ENCODE measurements around the gene PRH2. TPM values are rescaled to one million over a fixed set of nuclear protein-coding genes. Genes with fewer than 3 reads are reported as not detected.
A peak's percentile ranks its signal among the peaks of the same experiment; 100 is the strongest.

The PRH2 gene
- total RNA-seq, 1 donor from 2014 or later = not detected

- H3K9me3 Mint-ChIP-seq (ENCODE audit: low read depth) = peaks cover 9% of the 10 kb centered on the region
- H3K36me3 Mint-ChIP-seq (ENCODE audit: insufficient read depth) = peaks cover 26% of the 10 kb centered on the region
- no peak for DNase-seq (ENCODE audit: low spot score, unreplicated experiment)
- no peak overlapping the region for H3K27ac Mint-ChIP-seq
- H3K27me3 Mint-ChIP-seq = no peaks in the 10 kb centered on the region
- H3K4me1 Mint-ChIP-seq (ENCODE audit: low read depth) = peaks cover 5% of the 10 kb centered on the region
- H3K4me3 Mint-ChIP-seq (ENCODE audit: low read depth) = no peak overlapping the region
- TF ChIP-seq, protein P1, sequence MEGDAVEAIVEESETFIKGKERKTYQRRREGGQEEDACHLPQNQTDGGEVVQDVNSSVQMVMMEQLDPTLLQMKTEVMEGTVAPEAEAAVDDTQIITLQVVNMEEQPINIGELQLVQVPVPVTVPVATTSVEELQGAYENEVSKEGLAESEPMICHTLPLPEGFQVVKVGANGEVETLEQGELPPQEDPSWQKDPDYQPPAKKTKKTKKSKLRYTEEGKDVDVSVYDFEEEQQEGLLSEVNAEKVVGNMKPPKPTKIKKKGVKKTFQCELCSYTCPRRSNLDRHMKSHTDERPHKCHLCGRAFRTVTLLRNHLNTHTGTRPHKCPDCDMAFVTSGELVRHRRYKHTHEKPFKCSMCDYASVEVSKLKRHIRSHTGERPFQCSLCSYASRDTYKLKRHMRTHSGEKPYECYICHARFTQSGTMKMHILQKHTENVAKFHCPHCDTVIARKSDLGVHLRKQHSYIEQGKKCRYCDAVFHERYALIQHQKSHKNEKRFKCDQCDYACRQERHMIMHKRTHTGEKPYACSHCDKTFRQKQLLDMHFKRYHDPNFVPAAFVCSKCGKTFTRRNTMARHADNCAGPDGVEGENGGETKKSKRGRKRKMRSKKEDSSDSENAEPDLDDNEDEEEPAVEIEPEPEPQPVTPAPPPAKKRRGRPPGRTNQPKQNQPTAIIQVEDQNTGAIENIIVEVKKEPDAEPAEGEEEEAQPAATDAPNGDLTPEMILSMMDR (IDR thresholded peaks at IDR 0.05; ENCODE audit: unreplicated experiment) = no peak
These were observed 37.3 kb downstream of the PRH2 start for GRCh38 chr12:10966314-10966713.

DNA sequence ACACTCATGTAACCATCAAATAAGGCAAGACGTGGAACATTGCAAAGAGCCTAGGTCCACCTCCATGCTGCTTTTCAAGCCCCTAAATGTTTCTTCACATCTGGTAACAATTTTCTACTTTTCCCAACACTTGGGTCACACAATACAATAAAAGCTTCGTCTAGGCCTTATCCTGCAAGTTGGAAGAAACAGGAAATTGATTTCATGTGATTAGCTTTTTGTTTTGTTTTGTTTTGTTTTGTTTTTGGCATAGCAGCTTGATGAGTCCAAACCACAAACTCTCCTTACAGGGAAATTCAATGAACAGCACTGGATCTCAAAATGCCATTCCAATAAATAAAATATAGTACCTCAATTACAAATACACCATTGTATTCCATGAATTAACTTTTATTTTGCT lies 38.4 kb downstream of the PRH2 start:
- H3K4me3 Mint-ChIP-seq (ENCODE audit: low read depth) = no peak overlapping the region
- H3K27me3 Mint-ChIP-seq = no peaks in the 10 kb centered on the region
- DNase-seq (ENCODE audit: low spot score, unreplicated experiment) = no peak
- H3K27ac Mint-ChIP-seq = no peak overlapping the region
- peaks cover 21% of the 10 kb centered on the region for H3K36me3 Mint-ChIP-seq (ENCODE audit: insufficient read depth)
- TF ChIP-seq, protein P1 (IDR thresholded peaks at IDR 0.05; ENCODE audit: unreplicated experiment) = no peak
- H3K4me1 Mint-ChIP-seq (ENCODE audit: low read depth) = peaks cover 5% of the 10 kb centered on the region
- H3K9me3 Mint-ChIP-seq (ENCODE audit: low read depth) = peaks cover 9% of the 10 kb centered on the region

DNA sequence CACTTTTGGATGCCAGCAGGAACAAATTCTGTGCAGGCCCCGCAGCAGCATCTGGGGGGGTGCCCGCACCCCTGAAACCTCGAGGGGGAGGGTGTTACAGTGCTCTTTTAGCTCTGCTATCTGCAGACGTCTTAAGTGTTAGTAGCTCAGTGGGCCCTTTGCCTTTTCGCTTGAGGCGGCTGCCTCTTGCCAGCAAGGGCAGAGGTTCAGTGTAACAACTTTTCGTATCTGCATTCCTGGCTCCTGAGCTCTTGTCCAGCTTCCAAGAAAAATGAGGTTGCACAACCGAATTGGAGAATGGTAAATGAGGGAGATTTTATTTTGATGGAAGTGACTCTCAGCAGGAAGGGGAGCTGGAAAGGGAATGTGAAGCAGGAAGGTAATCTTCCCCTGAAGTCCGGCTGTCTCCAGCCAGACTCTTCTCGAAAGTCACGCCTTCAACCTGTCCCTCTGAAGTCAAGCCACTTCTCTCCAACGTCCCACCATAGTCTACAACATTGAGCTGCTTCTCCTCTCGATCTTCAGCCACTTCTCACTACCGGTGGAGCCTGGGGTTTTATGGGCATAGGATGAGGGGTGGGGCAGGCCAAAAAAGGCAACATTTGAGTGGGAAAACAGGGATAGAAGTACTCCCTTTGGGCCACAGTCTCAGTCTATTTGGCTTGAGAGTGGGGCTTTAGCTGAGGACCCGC lies 39.9 kb downstream of the PRH2 start:
- Mint-ChIP-seq H3K27ac (peak overlapping the region; percentile 17), H3K4me1 (ENCODE audit: low read depth) (peaks cover 5% of the 10 kb centered on the region), H3K27me3 (no peaks in the 10 kb centered on the region), H3K4me3 (ENCODE audit: low read depth) (no peak overlapping the region), H3K36me3 (ENCODE audit: insufficient read depth) (peaks cover 16% of the 10 kb centered on the region), H3K9me3 (ENCODE audit: low read depth) (peaks cover 3% of the 10 kb centered on the region)
- TF ChIP-seq, protein P1 (IDR thresholded peaks at IDR 0.05; ENCODE audit: unreplicated experiment) = no peak
- no peak for DNase-seq (ENCODE audit: low spot score, unreplicated experiment)

DNA sequence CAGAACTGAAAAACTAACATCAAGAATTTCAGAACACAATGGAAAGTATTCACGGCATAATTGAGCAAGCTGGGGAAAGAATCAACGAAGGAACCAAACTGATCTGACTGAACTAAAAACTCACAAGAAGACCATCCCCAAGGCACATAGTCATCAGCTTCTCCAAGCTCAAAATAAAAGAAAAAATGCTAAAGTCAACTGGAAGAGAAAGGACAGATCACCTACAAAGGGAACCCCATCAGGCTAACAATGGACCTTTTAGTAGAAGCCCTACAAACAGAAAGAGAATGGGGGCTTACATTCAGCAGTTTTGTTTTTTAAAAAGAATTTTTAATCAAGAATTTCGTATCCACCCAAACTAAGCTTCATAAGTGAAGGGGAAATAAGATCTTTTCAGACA lies 45.9 kb downstream of the PRH2 start:
- TF ChIP-seq, protein P1 (IDR thresholded peaks at IDR 0.05; ENCODE audit: unreplicated experiment) = no peak
- DNase-seq (ENCODE audit: low spot score, unreplicated experiment) = no peak
- peaks cover 15% of the 10 kb centered on the region for H3K9me3 Mint-ChIP-seq (ENCODE audit: low read depth)
- no peaks in the 10 kb centered on the region for H3K27me3 Mint-ChIP-seq
- peaks cover 5% of the 10 kb centered on the region for H3K36me3 Mint-ChIP-seq (ENCODE audit: insufficient read depth)
- peaks cover 13% of the 10 kb centered on the region for H3K4me1 Mint-ChIP-seq (ENCODE audit: low read depth)
- H3K27ac Mint-ChIP-seq = no peak overlapping the region
- H3K4me3 Mint-ChIP-seq (ENCODE audit: low read depth) = no peak overlapping the region

- no peak for DNase-seq (ENCODE audit: low spot score, unreplicated experiment)
- Mint-ChIP-seq H3K36me3 (ENCODE audit: insufficient read depth) (peaks cover 5% of the 10 kb centered on the region), H3K27me3 (no peaks in the 10 kb centered on the region), H3K4me3 (ENCODE audit: low read depth) (no peak overlapping the region), H3K27ac (no peak overlapping the region), H3K9me3 (ENCODE audit: low read depth) (peaks cover 5% of the 10 kb centered on the region), H3K4me1 (ENCODE audit: low read depth) (peaks cover 17% of the 10 kb centered on the region)
- TF ChIP-seq, protein P1 (IDR thresholded peaks at IDR 0.05; ENCODE audit: unreplicated experiment) = no peak
These were observed 53.2 kb downstream of the PRH2 start for GRCh38 chr12:10982244-10982643.

Other genes with a start within 250 kb of the PRH2 start
- gene YBX3, start 205.9 kb upstream of the PRH2 start, total RNA-seq = 200 and 215 TPM in 2 replicates
- not detected in 2 replicates for gene TAS2R7, start 126.6 kb upstream of the PRH2 start, total RNA-seq
- 0.24 TPM in 1 of 2 replicates, not detected in the other for gene TAS2R8, start 122.0 kb upstream of the PRH2 start, total RNA-seq
- gene TAS2R9, start 119.1 kb upstream of the PRH2 start, total RNA-seq = 0.26 and 0.29 TPM in 2 replicates
- 1.6 and 3.1 TPM in 2 replicates for gene TAS2R10, start 102.9 kb upstream of the PRH2 start, total RNA-seq
- gene PRR4, start 79.8 kb upstream of the PRH2 start, total RNA-seq = 8.7 and 9.4 TPM in 2 replicates
- gene PRH1, start 45.0 kb upstream of the PRH2 start, total RNA-seq = 40.0 and 43.8 TPM in 2 replicates
- gene TAS2R13, start 19.7 kb upstream of the PRH2 start, total RNA-seq = 3.0 and 3.4 TPM in 2 replicates
- gene TAS2R14, start 10.0 kb downstream of the PRH2 start, total RNA-seq = 5.7 and 6.1 TPM in 2 replicates
- gene TAS2R50, start 57.7 kb downstream of the PRH2 start, total RNA-seq = 2.7 and 3.5 TPM in 2 replicates
- gene TAS2R20, start 69.1 kb downstream of the PRH2 start, total RNA-seq = 3.8 and 4.0 TPM in 2 replicates
- 6.6 and 8.5 TPM in 2 replicates for gene TAS2R19, start 93.4 kb downstream of the PRH2 start, total RNA-seq
- gene TAS2R31, start 102.2 kb downstream of the PRH2 start, total RNA-seq = 8.6 and 10.3 TPM in 2 replicates
- 2.6 and 3.3 TPM in 2 replicates for gene TAS2R46, start 133.1 kb downstream of the PRH2 start, total RNA-seq
- gene TAS2R43, start 163.1 kb downstream of the PRH2 start, total RNA-seq = 1.2 and 1.9 TPM in 2 replicates
- 5.6 and 6.3 TPM in 2 replicates for gene TAS2R30, start 205.4 kb downstream of the PRH2 start, total RNA-seq
- 22.9 and 25.5 TPM in 2 replicates for gene SMIM10L1, start 242.0 kb downstream of the PRH2 start, total RNA-seq

Data from progenitor cell of endocrine pancreas (in vitro differentiated cells).